ENCODE results near the gene KIF1B.

The KIF1B gene

GRCh38 chr1:10171995-10172669, 38.2 kb upstream of the KIF1B start:
- TF ChIP-seq CTCF (conservative IDR thresholded peaks at IDR 0.05), result no peak
- no peak overlapping the region for H3K27ac ChIP-seq

GRCh38 chr1:10173582-10173981, 36.8 kb upstream of the KIF1B start:
- H3K27ac ChIP-seq, result no peak overlapping the region
- TF ChIP-seq CTCF (conservative IDR thresholded peaks at IDR 0.05), result no peak

- TF ChIP-seq CTCF (conservative IDR thresholded peaks at IDR 0.05), result no peak
- no peak overlapping the region for H3K27ac ChIP-seq
These were observed 32.5 kb upstream of the KIF1B start for GRCh38 chr1:10177876-10178275.

- no peak for TF ChIP-seq CTCF (conservative IDR thresholded peaks at IDR 0.05)
- no peak overlapping the region for H3K27ac ChIP-seq
These were observed 31.6 kb upstream of the KIF1B start for GRCh38 chr1:10178597-10179405.

- H3K27ac ChIP-seq, result no peak overlapping the region
- TF ChIP-seq CTCF (conservative IDR thresholded peaks at IDR 0.05), result no peak
These were observed 30.8 kb upstream of the KIF1B start for GRCh38 chr1:10179406-10180091.

GRCh38 chr1:10181154-10181553, 29.2 kb upstream of the KIF1B start:
- TF ChIP-seq CTCF (conservative IDR thresholded peaks at IDR 0.05), result no peak

GRCh38 chr1:10185759-10186158, 24.6 kb upstream of the KIF1B start:
- TF ChIP-seq CTCF (conservative IDR thresholded peaks at IDR 0.05), result no peak
- no peak overlapping the region for H3K27ac ChIP-seq

More at GRCh38 chr1:10181154-10181553, 29.2 kb upstream of the KIF1B start:
- no peak overlapping the region for H3K27ac ChIP-seq
